Activated CD8-positive, alpha-beta memory T cell treated with anti-CD3 and anti-CD28 coated beads, Interleukin-2, amount 50 U/mL, for 1 hour (primary cell): ENCODE measurements around the gene NEUROD4.
A peak's percentile ranks its signal among the peaks of the same experiment; 100 is the strongest.
"Not testable (repeated sequence)": the region's sequence is repeated elsewhere in the genome, so short reads cannot be mapped to it uniquely, and the experiment has no call there.

Experiments
- DNase-seq: peaks from one replicate; pipeline ENCODE4 v3.0.0-alpha.2; 2020; ENCODE audit errors: extremely low read depth

Gene NEUROD4, protein sequence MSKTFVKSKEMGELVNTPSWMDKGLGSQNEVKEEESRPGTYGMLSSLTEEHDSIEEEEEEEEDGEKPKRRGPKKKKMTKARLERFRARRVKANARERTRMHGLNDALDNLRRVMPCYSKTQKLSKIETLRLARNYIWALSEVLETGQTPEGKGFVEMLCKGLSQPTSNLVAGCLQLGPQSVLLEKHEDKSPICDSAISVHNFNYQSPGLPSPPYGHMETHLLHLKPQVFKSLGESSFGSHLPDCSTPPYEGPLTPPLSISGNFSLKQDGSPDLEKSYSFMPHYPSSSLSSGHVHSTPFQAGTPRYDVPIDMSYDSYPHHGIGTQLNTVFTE

DNA sequence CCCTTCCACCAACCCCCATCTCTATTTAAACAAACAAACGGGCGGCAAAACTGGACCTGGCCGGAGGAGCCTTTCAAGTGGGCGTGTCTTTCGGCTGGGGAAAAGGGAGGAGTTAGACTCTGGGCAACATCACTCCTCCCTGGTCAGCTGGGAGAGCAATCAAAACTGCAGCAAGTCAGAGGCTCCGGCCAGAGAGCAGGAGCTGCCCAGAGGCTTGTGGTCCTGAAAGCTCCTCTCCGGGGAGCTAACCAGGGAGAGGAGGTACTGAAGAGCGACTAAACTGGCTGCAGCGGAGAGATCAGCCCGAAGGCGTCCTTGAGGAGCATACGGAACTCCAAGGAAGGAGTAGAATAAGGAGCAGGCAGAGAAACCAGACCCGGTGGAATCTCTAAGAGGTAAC, at the start of gene NEUROD4:
Gene NEUROD4, plus strand, starts transcription at position 191 of the 400 bp plus-strand sequence. CDS start 6,466 bp downstream, outside the sequence.
- no peak for DNase-seq

DNA sequence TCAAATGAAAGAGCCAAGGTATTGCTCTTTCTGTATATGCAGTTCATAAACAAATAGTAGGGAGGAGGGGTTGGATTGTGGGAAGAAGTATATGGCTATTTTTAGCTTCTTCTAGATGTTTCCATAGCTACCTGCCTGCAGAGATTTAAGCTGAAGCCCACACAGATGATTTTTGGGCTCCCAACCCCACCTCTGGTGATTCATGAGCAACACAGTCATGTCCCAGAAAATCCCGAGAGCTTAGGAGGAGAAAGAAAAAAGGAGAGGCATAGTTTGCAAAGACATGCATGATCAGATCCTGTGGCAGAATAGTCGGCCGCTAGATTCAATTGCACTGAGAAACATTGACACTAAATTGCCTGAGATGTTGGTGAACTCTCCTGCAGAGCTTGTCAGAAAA, 49.0 kb upstream of the NEUROD4 start:
- DNase-seq, result no peak

DNA sequence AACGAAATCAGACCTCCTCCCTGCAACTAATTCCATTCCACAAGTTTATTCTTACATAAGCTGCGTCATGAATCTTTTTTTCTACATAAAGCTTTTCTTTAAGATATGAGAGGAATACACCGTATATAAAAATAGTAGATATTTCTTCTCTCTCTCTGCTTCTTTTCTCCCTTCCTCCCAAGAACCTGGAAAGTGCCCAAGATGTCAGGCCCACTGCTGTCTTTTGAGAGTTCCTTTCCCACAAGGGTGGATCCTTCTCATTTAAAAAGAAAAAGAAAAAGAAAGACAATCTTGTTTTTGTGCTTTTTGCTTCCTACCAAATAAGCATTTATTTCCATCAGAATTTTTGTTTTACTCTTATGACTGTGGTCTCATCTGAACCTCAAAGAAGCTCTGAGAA, 46.2 kb upstream of the NEUROD4 start:
- no peak for DNase-seq

DNA sequence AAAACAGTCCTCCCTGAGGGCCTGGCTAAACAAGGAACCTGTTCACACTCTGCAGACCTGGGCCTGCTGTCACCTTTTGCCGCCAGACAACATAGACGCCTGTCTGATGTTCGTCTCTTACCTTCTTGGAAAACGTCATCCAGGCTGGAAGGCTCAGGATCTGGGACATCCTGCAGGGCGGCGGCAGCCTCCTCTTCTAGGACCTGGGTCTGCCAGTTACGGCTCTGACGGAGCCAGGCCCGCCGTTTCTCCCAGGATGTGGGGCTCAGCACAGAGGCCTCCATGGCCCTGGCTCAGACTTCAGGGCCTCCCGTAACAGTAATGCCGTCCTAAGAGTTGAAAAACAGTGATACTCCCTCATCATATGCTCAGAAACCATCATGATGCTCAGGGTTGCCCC, 45.5 kb upstream of the NEUROD4 start:
- DNase-seq, result no peak

DNA sequence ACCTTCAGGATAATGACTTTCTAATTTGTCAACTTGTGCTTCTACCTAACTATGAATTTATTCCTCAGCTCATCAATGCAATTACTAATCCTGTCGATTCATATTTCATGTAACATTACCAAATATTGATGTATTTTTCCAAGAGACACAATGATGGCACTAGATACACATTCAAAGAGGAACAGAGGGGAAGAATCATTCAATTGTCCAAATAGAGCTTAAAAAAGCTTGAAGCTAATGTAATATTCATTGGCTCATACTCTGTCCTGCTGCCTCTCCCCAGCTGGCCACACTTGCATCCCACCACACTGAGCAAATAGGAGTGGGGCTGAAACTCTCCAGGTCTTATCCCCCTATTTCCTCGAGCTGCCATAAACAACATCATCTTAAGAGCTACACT, 44.5 kb upstream of the NEUROD4 start:
- no peak for DNase-seq

- no peak for DNase-seq
Observed at GRCh38 chr12:54975875-54976274, 43.9 kb upstream of the NEUROD4 start.

DNA sequence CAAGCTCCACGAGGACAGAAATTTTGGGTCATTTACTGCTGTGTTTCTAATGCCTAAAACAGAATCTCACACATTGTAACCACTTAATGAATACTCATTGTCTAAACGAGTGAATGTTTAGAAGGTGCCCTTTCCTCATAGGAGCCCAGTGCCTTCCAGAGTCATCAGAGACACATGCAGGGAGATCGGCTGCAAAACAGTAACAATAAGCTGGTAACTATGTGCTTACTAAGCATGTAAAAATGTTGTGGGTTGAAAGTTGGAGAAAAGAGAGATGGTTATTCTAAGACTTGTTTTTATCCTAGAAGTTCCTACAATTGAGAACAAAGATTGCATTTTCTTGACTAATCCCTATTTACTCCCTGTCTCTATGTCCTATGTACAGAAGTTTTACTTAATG, 42.6 kb upstream of the NEUROD4 start:
- no peak for DNase-seq

DNA sequence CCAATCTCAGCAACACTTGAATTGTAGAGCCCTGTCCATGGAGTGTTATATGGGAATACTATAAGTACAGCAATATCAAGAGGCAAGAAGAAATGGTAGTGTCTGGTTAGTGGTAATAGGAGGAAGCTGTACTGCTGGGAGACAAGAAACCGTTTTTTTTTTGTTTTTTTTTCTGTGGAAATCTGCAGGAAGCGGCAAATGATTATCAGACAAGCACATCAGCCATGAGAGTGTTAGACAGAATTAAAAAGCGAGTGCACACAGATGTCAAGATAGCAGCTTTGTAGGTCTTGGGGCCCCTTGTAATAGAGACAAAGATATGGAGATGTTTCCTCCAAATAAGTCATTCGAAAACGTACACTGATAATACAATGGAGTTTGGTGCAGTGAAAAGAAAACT, 41.9 kb upstream of the NEUROD4 start:
- no peak for DNase-seq

DNA sequence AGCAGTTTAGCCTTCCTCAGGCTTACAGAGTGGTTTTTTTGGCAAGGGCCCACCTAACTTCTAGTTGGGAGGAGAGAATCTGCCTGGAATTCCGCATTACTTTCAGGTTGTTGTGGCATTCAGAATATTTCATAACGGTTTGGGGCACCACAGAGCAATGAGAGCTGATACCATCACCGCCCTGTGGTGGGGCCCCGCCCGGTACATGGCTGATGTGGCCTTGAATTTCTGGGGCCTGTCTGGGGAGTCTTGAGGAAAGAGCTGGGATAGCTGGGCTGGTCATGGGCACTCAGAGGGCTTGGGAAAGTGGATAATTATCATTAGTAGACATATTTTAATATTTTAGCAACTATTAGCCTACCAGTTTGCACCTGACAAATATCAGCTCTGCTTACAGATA, 39.4 kb upstream of the NEUROD4 start:
- DNase-seq, result no peak

DNA sequence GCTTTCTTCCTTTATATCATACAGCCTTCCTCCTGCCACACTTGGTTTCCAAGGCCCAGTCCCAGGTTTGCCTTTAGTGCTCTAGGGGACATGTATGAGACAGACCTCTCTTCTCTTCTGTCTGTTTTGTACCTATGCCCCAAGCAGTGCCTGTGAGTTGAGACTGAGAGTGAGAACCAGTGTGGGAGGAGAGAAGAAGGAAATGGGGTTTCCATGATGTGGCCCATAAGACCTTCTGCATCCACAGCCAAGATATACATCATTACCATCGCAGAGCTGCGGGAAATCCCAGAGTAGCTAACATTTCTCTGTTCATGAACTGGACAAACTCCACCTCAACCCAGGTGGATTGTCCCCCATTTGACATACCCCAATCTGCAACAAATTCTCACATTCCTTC, 38.0 kb upstream of the NEUROD4 start:
- no peak for DNase-seq

DNA sequence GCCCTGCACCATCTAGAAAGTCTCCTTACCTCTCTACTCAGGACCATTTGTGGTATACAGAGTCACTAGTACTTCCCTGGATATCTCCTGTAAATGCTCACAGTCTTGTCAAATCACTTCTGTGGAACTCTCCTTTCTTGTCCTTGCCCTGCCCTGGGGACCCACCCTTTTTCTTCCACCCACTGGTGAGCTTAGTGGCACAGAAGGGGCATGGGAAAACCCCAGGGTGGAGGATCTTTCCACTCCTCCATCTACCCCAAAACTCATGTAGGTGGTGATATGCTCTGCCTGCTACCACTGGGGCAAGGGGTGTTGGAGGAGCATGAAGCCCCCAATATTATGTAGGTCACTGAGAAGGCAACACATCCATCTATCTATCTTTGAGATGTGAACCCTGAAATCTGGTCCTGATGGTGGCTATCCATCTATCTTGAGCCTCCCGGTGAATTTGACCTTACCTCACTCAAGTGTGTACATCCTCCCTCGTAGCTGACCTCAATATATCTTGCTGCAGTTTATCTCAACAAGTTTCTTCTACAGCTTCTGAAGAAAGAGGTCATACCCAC, 36.2 kb upstream of the NEUROD4 start:
- DNase-seq, result no peak

GRCh38 chr12:54984658-54985376, 35.0 kb upstream of the NEUROD4 start, which contains the start of gene TESPA1:
TSS of gene TESPA1 (minus strand) at chr12:54984762. CDS start at chr12:54974562, 10,200 bp downstream.
- DNase-seq, result peak; percentile 71

DNA sequence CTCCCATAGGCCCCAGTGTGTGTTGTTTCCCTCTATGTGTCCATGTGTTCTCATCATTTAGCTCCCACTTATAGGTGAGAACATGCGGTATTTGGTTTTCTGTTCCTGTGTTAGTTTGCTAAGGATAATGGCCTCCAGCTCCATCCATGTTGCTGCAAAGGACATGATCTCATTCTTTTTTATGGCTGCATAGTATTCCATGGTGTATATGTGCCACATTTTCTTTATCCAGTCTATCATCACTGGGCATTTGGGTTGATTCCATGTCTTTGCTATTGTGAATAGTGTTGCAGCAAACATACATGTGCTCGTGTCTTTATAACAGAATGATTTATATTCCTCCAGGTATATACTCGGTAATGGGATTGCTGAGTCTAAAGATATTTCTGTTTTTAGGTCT, 33.0 kb upstream of the NEUROD4 start:
- not testable (repeated sequence) for DNase-seq

GRCh38 chr12:54987611-54988231, 32.1 kb upstream of the NEUROD4 start:
- DNase-seq, result no peak

- no peak for DNase-seq
Observed at GRCh38 chr12:54988402-54989054, 31.2 kb upstream of the NEUROD4 start.

DNA sequence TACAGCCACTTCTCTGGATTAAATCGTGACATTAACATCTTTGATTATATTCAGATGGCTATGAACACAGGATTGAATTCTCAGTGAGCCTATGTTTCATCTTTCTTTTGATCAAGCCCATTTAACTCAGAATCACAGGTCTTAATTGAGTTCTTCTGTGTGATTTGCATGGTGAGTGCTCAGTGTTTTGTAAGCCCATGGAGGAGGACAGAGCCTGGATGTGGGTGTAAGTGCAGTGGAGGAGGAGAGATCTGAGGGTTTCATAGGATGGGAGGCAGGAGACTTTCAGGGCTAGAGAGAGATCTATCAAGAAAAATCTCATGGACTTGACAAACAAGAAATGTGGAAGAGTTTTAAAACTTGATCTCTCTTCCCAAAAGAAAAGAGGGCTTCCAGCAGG, 29.9 kb upstream of the NEUROD4 start:
- no peak for DNase-seq

DNA sequence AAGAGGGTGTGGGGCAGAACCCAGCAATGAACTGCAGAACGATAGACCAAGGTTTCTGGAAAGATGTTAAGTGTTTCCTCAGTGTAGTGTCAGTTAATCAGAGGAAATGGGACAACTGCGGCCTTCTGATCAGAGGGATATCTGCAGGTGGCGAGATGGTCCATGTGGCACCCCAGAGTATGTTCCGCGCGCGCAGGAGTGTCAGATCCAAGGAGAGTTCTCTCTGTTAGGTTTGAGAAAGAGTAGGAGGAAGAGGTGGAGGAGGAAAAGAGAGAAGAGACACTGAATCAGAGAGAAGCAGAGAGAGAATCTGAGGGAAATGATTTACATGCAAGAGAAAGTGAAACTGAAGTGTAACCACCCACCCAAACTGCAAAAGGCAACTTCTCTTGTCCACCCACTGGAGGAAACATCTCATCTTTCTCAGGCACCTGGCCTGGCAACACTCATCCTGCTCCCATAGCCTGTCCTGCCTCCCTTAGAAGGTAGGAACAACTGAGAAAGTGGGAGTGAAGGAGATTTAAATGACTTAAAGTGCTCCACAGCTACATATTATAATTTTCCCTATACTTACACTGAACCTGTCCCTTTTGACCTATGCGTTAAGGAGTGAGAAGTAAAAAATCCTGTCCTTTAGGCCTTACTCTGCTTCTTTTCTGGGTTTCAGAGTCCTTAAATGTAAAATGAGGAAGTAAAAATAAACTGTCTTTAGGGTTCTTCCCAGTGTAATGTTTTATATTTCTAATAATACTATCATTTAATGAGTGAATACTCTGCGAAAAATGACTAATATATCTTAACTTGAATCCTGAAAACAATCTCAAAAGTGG, 28.4 kb upstream of the NEUROD4 start:
- no peak for DNase-seq

GRCh38 chr12:54991991-54992375, 27.8 kb upstream of the NEUROD4 start:
- DNase-seq, result no peak

DNA sequence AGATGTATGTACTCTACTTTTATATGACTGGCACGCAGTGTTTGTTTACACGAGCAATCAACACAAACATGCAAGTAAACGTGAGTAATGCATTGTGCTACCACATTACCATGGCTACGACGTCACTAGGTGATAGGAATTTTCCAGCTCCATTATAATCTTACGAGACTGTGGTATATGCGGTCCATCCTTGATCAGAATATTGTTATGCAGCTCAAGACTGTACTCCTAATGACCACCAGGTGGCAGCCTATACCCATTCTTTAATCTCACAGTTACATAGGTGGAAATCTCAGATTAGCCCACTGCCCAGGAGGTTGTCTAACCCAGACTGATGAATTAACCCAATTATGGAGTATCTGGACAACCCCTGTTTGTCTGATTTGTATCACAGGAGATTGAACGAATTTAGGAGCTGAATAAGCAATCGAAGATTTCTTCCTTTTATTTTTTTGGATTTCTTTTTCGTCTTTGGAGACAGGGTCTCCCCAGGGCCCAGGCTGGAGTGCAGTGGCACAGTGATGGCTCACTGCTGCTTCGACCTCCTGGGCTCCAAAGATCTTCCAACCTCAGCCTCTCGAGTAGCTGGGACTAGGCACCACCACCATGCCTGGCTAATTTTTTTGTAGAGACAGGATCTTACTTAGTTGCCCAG, 26.5 kb upstream of the NEUROD4 start:
- DNase-seq, result peak; percentile 40

DNA sequence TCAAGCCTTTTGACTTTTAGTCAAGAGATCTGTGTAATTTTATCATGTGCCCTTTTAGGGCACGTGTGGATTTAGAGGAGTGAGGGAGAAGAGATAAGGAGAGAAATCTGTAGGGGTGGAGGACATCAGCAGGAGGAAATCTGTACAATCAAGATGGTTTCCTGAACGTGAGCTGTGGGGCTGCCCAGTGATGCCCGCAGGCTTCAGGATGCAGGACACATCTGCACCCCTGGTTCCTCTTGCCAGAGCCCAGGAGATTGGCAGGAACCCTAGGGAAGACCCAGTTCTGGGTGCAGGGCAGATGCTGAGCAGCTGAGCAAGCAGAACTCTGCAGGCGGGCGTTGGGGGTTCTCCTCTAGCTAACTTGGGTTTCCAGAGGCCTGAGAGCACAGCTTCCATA, 23.6 kb upstream of the NEUROD4 start:
- no peak for DNase-seq
